Kidney (tissue), 14 donors: Measurements from ENCODE around the gene HM13. TPM values are rescaled to one million over a fixed set of nuclear protein-coding genes. Genes with fewer than 3 reads are reported as not detected.
"Not testable (repeated sequence)": the region's sequence is repeated elsewhere in the genome, so short reads cannot be mapped to it uniquely, and the experiment has no call there.

ENCODE experiments used
- DNase-seq, 5 donors: peaks; one replicate each; pipeline ENCODE4 v3.0.0-alpha.2; 2013 to 2020
- FAIRE-seq: peaks from 2 replicates; lab custom pipeline; 2012; peaks lifted over from hg19 to GRCh38; lab: Jason Lieb, UNC
- H3K27ac ChIP-seq, 2 donors: one replicate each; pipeline ENCODE4 v1.7.0; 2013; ENCODE audit warnings: low read depth in 2 of 2, low read length in 2 of 2, inconsistent platforms in 1 of 2
- H3K27me3 ChIP-seq: one replicate; pipeline ENCODE4 v1.7.1; 2013; ENCODE audit warnings: low read length, inconsistent platforms; ENCODE audit not compliant: control insufficient read depth, insufficient read depth
- H3K36me3 ChIP-seq, 3 donors: one replicate each; pipeline versions ENCODE4 v1.7.0 to v1.7.1; 2013; ENCODE audit warnings: low read length in 3 of 3, control low read depth in 1 of 3, inconsistent platforms in 1 of 3; ENCODE audit not compliant: insufficient read depth in 3 of 3, control insufficient read depth in 2 of 3
- H3K4me1 ChIP-seq, 3 donors: one replicate each; pipeline versions ENCODE4 v1.7.0 to v1.7.1; 2013; ENCODE audit warnings: low read length in 3 of 3, inconsistent platforms in 1 of 3, low read depth in 1 of 3; ENCODE audit not compliant: control insufficient read depth in 2 of 3, insufficient read depth in 2 of 3
- H3K4me3 ChIP-seq, 3 donors: one replicate each; pipeline versions ENCODE4 v1.7.0 to v1.8.1; 2013; ENCODE audit warnings: low read length in 3 of 3, control low read depth in 1 of 3, inconsistent platforms in 1 of 3
- H3K9ac ChIP-seq, 3 donors: one replicate each; pipeline versions ENCODE4 v1.7.0 to v1.7.1; 2013; ENCODE audit warnings: low read length in 3 of 3, control low read depth in 1 of 3, inconsistent platforms in 1 of 3
- H3K9me3 ChIP-seq, 3 donors: one replicate each; pipeline versions ENCODE4 v1.7.0 to v1.7.1; 2013; ENCODE audit warnings: low read length in 3 of 3, control low read depth in 1 of 3, inconsistent platforms in 1 of 3; ENCODE audit not compliant: control insufficient read depth in 2 of 3, insufficient read depth in 1 of 3
- intact Hi-C: fragments of 100-400 bp; cut with DNase I; formaldehyde crosslinking; loops from one replicate; pipeline ENCODE4 v1.11.1; 2022
- polyA plus RNA-seq: library from polyadenylated mRNA; stranded (reverse); fragments of 350-450 nt; fragmentation: Illumina TruSeq; extraction: RNeasy Lipid Tissue Mini Kit (QIAGEN cat#74804); gene quantifications from one replicate; pipeline ENCODE4 v1.2.3, GENCODE V29; 2014; ENCODE audit warnings: low read depth, low replicate concordance; ENCODE audit not compliant: insufficient read depth
- total RNA-seq: library from RNA; stranded (reverse); fragmentation: NEBNext Ultra II Directional; extraction: Animal tissue kit (Norgen Biotek cat#: 25700); gene quantifications from one replicate; pipeline ENCODE4 v1.2.1, GENCODE V29; 2021
- TF ChIP-seq, protein P1 (sequence below): IDR thresholded peaks from 3 replicates; pipeline ENCODE4 v1.5.1; 2012; ENCODE audit warnings: mild to moderate bottlenecking, moderate library complexity, borderline replicate concordance; ENCODE audit not compliant: insufficient read depth; ENCODE audit errors: extremely low read depth
- donor health status: control.
- donor health status: control.
- donor health status: control.
- donor health status: control.
- donor health status: control.
- donor health status: DM: yes; HTN: yes; CAD: no.
- donor health status: Normal renal cell carcinoma (clear cell type).

Gene HM13
- total and polyA plus RNA-seq, 2 donors from 2014 or later: 154 to 174 TPM

DNA sequence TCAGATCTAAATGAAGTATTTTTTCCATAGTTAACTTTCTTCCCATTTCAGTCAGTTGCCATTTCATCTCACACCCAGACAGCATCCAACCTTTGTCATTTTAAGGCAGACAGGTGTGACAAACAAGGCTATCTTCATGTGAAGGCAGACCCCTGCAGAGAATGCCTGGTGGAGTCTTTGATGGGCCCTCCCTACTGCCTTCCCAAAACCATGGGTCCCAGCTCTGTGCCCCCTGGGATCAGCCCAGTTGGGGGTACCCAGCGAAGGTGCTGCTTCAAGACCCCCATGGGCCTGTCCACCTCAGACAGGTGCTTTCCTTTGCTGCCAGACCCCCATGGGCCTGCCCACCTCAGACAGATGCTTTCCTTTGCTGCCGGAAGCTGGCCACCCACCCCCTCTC is 62.5 kb downstream of the HM13 start:
- TF ChIP-seq, protein P1, sequence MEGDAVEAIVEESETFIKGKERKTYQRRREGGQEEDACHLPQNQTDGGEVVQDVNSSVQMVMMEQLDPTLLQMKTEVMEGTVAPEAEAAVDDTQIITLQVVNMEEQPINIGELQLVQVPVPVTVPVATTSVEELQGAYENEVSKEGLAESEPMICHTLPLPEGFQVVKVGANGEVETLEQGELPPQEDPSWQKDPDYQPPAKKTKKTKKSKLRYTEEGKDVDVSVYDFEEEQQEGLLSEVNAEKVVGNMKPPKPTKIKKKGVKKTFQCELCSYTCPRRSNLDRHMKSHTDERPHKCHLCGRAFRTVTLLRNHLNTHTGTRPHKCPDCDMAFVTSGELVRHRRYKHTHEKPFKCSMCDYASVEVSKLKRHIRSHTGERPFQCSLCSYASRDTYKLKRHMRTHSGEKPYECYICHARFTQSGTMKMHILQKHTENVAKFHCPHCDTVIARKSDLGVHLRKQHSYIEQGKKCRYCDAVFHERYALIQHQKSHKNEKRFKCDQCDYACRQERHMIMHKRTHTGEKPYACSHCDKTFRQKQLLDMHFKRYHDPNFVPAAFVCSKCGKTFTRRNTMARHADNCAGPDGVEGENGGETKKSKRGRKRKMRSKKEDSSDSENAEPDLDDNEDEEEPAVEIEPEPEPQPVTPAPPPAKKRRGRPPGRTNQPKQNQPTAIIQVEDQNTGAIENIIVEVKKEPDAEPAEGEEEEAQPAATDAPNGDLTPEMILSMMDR: no peak
- no peaks in the 10 kb centered on the region for H3K9me3 ChIP-seq
- intact Hi-C loops: no loop called here
- no peak overlapping the region for H3K27ac ChIP-seq
- FAIRE-seq: no peak
- no peaks in the 10 kb centered on the region for H3K36me3 ChIP-seq
- DNase-seq: no peak
- no peak overlapping the region for H3K4me3 ChIP-seq
- H3K27me3 ChIP-seq: no peaks in the 10 kb centered on the region
- H3K9ac ChIP-seq: no peak overlapping the region
- peaks cover 0 to 14% (median 13%) of the 10 kb centered on the region in 3 donors for H3K4me1 ChIP-seq

DNA sequence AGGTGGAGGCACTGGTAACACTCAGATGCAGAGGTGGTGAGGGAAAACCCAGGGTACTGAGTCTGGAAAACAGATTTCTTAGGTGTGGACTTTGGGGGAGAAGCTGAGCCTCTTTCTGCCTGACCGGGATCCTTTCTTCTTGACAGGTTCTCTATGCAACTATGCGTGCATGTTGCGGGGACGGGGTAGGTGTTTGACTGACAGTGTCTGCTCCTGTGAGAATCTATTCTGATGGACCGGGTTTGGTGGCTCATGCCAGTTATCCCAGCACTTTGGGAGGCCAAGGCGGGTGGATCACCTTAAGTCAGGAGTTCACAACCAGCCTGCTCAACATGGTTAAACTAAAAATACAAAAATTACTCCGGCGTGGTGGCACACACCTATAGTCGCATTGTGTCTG is 63.0 kb downstream of the HM13 start:
- intact Hi-C loops: no loop called here
- Histone ChIP-seq H3K27ac (no peak overlapping the region), H3K36me3 (no peaks in the 10 kb centered on the region), H3K27me3 (no peaks in the 10 kb centered on the region), H3K4me1 (peaks cover 0 to 12% (median 11%) of the 10 kb centered on the region in 3 donors), H3K9me3 (no peaks in the 10 kb centered on the region), H3K4me3 (no peak overlapping the region), H3K9ac (no peak overlapping the region)
- TF ChIP-seq, protein P1: no peak
- FAIRE-seq (no peak), DNase-seq (no peak)

DNA sequence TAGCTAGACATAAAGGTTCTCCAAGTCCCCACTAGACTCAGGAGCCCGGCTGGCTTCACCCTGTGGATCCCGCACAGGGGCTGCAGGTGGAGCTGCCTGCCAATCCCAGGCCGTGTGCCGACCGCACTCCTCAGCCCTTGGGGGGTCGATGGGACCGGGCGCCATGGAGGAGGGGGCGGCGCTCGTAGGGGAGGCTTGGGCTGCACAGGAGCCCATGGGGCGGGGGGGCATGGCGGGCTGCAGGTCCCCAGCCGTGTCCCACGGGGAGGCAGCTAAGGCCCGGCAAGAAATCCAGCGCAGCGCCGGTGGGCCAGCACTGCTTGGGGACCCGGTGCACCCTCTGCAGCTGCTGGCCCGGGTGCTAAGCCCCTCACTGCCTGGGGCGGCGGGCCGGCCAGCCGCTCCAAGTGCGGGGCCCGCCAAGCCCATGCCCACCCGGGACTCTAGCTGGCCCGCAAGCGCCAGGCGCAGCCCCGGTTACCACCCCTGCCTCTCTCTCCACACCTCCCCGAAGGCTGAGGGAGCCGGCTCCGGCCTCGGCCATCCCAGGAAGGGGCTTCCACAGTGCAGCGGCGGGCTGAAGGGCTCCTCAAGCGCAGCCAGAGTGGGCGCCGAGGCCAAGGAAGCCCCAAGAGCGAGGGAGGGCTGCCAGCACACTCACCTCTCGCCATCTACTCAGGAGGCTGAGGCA is 64.4 kb downstream of the HM13 start:
- Histone ChIP-seq H3K36me3 (no peaks in the 10 kb centered on the region), H3K9ac (no peak overlapping the region), H3K27me3 (no peaks in the 10 kb centered on the region), H3K4me3 (no peak overlapping the region), H3K4me1 (peaks cover 0 to 6% (median 3%) of the 10 kb centered on the region in 3 donors), H3K27ac (no peak overlapping the region), H3K9me3 (no peaks in the 10 kb centered on the region)
- intact Hi-C loops: no loop called here
- no peak for DNase-seq
- TF ChIP-seq, protein P1: no peak
- no peak for FAIRE-seq

- TF ChIP-seq, protein P1: no peak
- Histone ChIP-seq H3K27me3 (no peaks in the 10 kb centered on the region), H3K36me3 (no peaks in the 10 kb centered on the region), H3K4me3 (no peak overlapping the region), H3K9me3 (no peaks in the 10 kb centered on the region), H3K4me1 (no peaks in the 10 kb centered on the region), H3K9ac (no peak overlapping the region), H3K27ac (no peak overlapping the region)
- intact Hi-C loops: no loop called here
- FAIRE-seq: no peak
- DNase-seq: no peak
These were observed 65.0 kb downstream of the HM13 start for GRCh38 chr20:31579245-31579644.

DNA sequence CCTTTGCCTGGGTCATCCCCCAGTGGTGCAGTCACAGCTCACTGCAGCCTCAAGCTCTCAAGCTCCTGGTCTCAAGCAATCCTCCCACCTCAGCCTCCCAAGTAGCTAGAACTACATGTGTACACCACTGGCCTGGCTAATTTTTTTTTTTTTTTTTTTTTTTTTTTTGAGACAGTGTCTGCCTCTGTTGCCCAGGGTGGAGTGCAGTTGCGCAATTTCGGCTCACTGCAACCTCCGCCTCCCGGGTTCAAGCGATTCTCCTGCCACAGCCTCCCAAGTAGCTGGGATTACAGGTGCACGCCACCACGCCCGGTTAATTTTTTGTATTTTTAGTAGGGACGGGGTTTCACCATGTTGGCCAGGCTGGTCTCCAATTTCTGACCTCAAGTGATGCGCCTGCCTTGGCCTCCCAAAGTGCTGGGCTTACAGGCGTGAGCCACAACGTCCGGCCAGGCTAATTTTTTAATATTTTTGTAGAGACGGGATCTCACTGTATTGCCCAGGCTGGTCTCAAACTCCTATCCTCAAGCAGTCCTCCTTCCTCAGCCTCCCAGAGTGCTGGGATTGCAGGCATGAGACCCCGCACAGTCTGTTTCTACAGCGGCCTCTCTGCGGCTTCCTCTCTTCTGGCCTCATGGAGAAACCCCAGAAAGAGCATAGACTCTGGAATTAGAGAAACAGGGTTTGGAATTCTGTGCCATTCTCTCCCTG is 65.9 kb downstream of the HM13 start:
- H3K27me3 ChIP-seq, intact Hi-C loops, H3K9ac ChIP-seq, H3K4me3 ChIP-seq, H3K4me1 ChIP-seq, DNase-seq, H3K36me3 ChIP-seq, H3K9me3 ChIP-seq, H3K27ac ChIP-seq, FAIRE-seq: not testable (repeated sequence)
